ENCODE measurements around the gene ZDHHC15. TPM values are rescaled to one million over a fixed set of nuclear protein-coding genes. Genes with fewer than 3 reads are reported as not detected.

The ZDHHC15 gene
- total and polyA plus RNA-seq, 2 of the 8 experiments (the other 6 are each of a cell fraction or from before 2014, with no cell fraction given), result 1.7 to 3.5 TPM

- TF ChIP-seq, protein P1, sequence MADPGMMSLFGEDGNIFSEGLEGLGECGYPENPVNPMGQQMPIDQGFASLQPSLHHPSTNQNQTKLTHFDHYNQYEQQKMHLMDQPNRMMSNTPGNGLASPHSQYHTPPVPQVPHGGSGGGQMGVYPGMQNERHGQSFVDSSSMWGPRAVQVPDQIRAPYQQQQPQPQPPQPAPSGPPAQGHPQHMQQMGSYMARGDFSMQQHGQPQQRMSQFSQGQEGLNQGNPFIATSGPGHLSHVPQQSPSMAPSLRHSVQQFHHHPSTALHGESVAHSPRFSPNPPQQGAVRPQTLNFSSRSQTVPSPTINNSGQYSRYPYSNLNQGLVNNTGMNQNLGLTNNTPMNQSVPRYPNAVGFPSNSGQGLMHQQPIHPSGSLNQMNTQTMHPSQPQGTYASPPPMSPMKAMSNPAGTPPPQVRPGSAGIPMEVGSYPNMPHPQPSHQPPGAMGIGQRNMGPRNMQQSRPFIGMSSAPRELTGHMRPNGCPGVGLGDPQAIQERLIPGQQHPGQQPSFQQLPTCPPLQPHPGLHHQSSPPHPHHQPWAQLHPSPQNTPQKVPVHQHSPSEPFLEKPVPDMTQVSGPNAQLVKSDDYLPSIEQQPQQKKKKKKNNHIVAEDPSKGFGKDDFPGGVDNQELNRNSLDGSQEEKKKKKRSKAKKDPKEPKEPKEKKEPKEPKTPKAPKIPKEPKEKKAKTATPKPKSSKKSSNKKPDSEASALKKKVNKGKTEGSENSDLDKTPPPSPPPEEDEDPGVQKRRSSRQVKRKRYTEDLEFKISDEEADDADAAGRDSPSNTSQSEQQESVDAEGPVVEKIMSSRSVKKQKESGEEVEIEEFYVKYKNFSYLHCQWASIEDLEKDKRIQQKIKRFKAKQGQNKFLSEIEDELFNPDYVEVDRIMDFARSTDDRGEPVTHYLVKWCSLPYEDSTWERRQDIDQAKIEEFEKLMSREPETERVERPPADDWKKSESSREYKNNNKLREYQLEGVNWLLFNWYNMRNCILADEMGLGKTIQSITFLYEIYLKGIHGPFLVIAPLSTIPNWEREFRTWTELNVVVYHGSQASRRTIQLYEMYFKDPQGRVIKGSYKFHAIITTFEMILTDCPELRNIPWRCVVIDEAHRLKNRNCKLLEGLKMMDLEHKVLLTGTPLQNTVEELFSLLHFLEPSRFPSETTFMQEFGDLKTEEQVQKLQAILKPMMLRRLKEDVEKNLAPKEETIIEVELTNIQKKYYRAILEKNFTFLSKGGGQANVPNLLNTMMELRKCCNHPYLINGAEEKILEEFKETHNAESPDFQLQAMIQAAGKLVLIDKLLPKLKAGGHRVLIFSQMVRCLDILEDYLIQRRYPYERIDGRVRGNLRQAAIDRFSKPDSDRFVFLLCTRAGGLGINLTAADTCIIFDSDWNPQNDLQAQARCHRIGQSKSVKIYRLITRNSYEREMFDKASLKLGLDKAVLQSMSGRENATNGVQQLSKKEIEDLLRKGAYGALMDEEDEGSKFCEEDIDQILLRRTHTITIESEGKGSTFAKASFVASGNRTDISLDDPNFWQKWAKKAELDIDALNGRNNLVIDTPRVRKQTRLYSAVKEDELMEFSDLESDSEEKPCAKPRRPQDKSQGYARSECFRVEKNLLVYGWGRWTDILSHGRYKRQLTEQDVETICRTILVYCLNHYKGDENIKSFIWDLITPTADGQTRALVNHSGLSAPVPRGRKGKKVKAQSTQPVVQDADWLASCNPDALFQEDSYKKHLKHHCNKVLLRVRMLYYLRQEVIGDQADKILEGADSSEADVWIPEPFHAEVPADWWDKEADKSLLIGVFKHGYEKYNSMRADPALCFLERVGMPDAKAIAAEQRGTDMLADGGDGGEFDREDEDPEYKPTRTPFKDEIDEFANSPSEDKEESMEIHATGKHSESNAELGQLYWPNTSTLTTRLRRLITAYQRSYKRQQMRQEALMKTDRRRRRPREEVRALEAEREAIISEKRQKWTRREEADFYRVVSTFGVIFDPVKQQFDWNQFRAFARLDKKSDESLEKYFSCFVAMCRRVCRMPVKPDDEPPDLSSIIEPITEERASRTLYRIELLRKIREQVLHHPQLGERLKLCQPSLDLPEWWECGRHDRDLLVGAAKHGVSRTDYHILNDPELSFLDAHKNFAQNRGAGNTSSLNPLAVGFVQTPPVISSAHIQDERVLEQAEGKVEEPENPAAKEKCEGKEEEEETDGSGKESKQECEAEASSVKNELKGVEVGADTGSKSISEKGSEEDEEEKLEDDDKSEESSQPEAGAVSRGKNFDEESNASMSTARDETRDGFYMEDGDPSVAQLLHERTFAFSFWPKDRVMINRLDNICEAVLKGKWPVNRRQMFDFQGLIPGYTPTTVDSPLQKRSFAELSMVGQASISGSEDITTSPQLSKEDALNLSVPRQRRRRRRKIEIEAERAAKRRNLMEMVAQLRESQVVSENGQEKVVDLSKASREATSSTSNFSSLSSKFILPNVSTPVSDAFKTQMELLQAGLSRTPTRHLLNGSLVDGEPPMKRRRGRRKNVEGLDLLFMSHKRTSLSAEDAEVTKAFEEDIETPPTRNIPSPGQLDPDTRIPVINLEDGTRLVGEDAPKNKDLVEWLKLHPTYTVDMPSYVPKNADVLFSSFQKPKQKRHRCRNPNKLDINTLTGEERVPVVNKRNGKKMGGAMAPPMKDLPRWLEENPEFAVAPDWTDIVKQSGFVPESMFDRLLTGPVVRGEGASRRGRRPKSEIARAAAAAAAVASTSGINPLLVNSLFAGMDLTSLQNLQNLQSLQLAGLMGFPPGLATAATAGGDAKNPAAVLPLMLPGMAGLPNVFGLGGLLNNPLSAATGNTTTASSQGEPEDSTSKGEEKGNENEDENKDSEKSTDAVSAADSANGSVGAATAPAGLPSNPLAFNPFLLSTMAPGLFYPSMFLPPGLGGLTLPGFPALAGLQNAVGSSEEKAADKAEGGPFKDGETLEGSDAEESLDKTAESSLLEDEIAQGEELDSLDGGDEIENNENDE (IDR thresholded peaks at IDR 0.05; ENCODE audit: insufficient replicate concordance, low read length), result no peak
- TF ChIP-seq SIX5 (IDR thresholded peaks at IDR 0.05; ENCODE audit: low read depth, low read length) (no peak), PHF8 (conservative IDR thresholded peaks at IDR 0.05; ENCODE audit: low read depth, low read length) (no peak), SP2 (IDR thresholded peaks at IDR 0.05; ENCODE audit: low read length) (no peak), JUND (IDR thresholded peaks at IDR 0.05; ENCODE audit: low read length) (no peak), TAF7 (optimal IDR thresholded peaks at IDR 0.05; ENCODE audit: borderline replicate concordance, low read depth, low read length) (no peak), E2F6 (IDR thresholded peaks at IDR 0.05) (no peak), SIN3A (conservative IDR thresholded peaks at IDR 0.05 in 1 of 2, IDR thresholded peaks at IDR 0.05 in 1 of 2; ENCODE audit: low read depth in 1 of 2, low read length in 2 of 2) (no peak), SP1 (IDR thresholded peaks at IDR 0.05; ENCODE audit: low read depth, low read length) (no peak), KDM1A (IDR thresholded peaks at IDR 0.05; ENCODE audit: borderline replicate concordance, low read length) (no peak)
Measured at GRCh38 chrX:75366861-75367260, 156.0 kb downstream of the ZDHHC15 start (continued).

Measured in H1 (cell line).